ENCODE data around the gene PRIMPOL. TPM values are rescaled to one million over a fixed set of nuclear protein-coding genes. Genes with fewer than 3 reads are reported as not detected.
"Not testable (repeated sequence)": the region's sequence is repeated elsewhere in the genome, so short reads cannot be mapped to it uniquely, and the experiment has no call there.

PRIMPOL gene
- total RNA-seq, result 10 to 100 TPM; 13.3 to 33.0 (median 25.0) TPM

- Histone ChIP-seq H3K27me3 (no peaks in the 10 kb centered on the region), H3K4me3 (peak within 1 kb of the TSS; percentile 87 to 97 (median 90)), H3K4me1 (peaks cover 0 to 36% (median 9%) of the 10 kb centered on the region in 4 donors), H3K9me3 (no peaks in the 10 kb centered on the region), H3K36me3 (peaks cover 0 to 4% (median 0%) of the 10 kb centered on the region in 3 donors), H3K27ac (peak within 1 kb of the TSS; percentile 95 to 100 (median 96))
- peak; percentile 94 to 99 (median 98) for DNase-seq
- TF ChIP-seq, protein P1, sequence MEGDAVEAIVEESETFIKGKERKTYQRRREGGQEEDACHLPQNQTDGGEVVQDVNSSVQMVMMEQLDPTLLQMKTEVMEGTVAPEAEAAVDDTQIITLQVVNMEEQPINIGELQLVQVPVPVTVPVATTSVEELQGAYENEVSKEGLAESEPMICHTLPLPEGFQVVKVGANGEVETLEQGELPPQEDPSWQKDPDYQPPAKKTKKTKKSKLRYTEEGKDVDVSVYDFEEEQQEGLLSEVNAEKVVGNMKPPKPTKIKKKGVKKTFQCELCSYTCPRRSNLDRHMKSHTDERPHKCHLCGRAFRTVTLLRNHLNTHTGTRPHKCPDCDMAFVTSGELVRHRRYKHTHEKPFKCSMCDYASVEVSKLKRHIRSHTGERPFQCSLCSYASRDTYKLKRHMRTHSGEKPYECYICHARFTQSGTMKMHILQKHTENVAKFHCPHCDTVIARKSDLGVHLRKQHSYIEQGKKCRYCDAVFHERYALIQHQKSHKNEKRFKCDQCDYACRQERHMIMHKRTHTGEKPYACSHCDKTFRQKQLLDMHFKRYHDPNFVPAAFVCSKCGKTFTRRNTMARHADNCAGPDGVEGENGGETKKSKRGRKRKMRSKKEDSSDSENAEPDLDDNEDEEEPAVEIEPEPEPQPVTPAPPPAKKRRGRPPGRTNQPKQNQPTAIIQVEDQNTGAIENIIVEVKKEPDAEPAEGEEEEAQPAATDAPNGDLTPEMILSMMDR (IDR thresholded peaks at IDR 0.05), result peak in 4 of 6 experiments; percentile 28 to 41 (median 37)
- TF ChIP-seq POLR2A (IDR thresholded peaks at IDR 0.05), result peak; percentile 94 to 96
Measured at GRCh38 chr4:184649026-184649970, at the start of gene PRIMPOL, which contains the start of gene CASP3. PRIMPOL (plus strand) TSS chr4:184649738; CDS start chr4:184657141, 7,403 bp downstream. CASP3 (minus strand) TSS chr4:184649447; CDS start chr4:184638453, 10,994 bp downstream.

- not testable (repeated sequence) for H3K27me3 ChIP-seq, H3K4me1 ChIP-seq, H3K36me3 ChIP-seq, H3K27ac ChIP-seq, H3K4me3 ChIP-seq, H3K9me3 ChIP-seq, DNase-seq
Measured at GRCh38 chr4:184600982-184601381, 48.6 kb upstream of the PRIMPOL start.

DNA sequence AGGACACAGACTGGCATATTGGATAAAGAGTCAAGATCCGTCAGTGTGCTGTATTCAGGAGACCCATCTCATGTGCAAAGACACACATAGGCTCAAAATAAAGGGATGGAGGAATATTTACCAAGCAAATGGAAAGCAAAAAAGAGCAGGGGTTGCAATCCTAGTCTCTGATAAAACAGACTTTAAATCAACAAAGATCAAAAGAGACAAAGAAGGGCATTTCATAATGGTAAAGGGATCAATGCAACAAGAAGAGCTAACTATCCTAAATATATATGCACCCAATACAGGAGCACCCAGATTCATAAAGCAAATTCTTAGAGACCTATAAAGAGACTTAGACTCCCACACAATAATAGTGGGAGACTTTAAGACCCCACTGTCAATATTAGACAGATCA, 46.7 kb upstream of the PRIMPOL start:
- not testable (repeated sequence) for H3K36me3 ChIP-seq, H3K4me3 ChIP-seq, H3K27me3 ChIP-seq, H3K27ac ChIP-seq, DNase-seq, H3K4me1 ChIP-seq
- H3K9me3 ChIP-seq, result peaks cover 0 to 12% (median 0%) of the 10 kb centered on the region in 4 donors

GRCh38 chr4:184607429-184607828, 42.1 kb upstream of the PRIMPOL start:
- DNase-seq, H3K27me3 ChIP-seq, H3K4me3 ChIP-seq, H3K4me1 ChIP-seq, H3K36me3 ChIP-seq, H3K27ac ChIP-seq: not testable (repeated sequence)
- H3K9me3 ChIP-seq, result peaks cover 0 to 12% (median 0%) of the 10 kb centered on the region in 4 donors

DNA sequence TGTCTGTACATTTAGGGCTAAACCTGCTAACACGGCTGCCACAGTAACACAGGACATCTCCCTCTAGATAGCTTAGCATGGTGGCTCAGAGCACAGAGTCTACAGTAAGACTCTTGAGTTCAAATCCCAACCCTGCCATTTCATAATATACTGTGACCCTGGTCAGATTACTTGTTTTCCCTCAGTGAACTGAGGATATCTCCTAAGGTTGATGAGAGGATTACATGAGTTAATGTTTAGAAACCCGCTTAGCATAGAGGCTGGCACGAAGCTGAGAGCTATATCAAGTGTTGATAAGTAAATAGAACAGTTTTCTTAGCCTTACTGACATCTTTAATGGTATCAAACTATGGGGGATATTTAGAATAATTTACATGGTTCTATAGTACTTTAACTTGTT, 37.5 kb upstream of the PRIMPOL start:
- Histone ChIP-seq H3K36me3 (no peaks in the 10 kb centered on the region), H3K4me3 (no peak overlapping the region), H3K27me3 (no peaks in the 10 kb centered on the region), H3K27ac (no peak overlapping the region), H3K9me3 (no peaks in the 10 kb centered on the region), H3K4me1 (no peaks in the 10 kb centered on the region)
- no peak for TF ChIP-seq POLR2A (IDR thresholded peaks at IDR 0.05)
- TF ChIP-seq, protein P1 (IDR thresholded peaks at IDR 0.05), result no peak
- DNase-seq, result no peak

DNA sequence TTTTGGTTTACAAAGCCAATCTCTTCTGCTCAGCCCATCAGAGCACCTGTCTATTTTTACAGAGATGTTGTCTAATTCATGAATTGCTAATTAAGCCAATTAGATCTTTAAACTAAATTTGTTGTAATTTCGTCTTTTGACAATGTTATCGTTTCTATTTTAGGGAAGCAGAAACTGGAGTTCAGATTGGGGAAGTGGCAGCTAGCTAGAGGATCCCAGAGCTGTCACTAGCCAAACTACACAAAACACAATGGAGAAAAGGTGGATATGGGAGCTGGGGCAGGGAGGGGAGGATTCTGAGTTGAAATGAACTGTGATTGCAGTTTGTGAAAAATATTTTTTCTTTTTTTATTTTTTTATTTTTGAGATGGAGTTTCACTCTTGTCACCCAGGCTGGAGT, 36.1 kb upstream of the PRIMPOL start:
- no peak for DNase-seq
- H3K27me3 ChIP-seq, result no peaks in the 10 kb centered on the region
- TF ChIP-seq POLR2A (IDR thresholded peaks at IDR 0.05), result no peak
- TF ChIP-seq, protein P1 (IDR thresholded peaks at IDR 0.05), result no peak
- no peaks in the 10 kb centered on the region for H3K4me1 ChIP-seq
- H3K27ac ChIP-seq, result no peak overlapping the region
- H3K36me3 ChIP-seq, result no peaks in the 10 kb centered on the region
- H3K4me3 ChIP-seq, result no peak overlapping the region
- H3K9me3 ChIP-seq, result no peaks in the 10 kb centered on the region

- Histone ChIP-seq H3K4me3 (no peak overlapping the region), H3K9me3 (no peaks in the 10 kb centered on the region), H3K4me1 (no peaks in the 10 kb centered on the region), H3K27me3 (no peaks in the 10 kb centered on the region), H3K36me3 (no peaks in the 10 kb centered on the region), H3K27ac (no peak overlapping the region)
- no peak for DNase-seq
- no peak for TF ChIP-seq POLR2A (IDR thresholded peaks at IDR 0.05)
- TF ChIP-seq, protein P1 (IDR thresholded peaks at IDR 0.05), result no peak
Measured at GRCh38 chr4:184614509-184614908, 35.0 kb upstream of the PRIMPOL start.

GRCh38 chr4:184616168-184616567, 33.4 kb upstream of the PRIMPOL start:
- not testable (repeated sequence) for H3K27ac ChIP-seq, DNase-seq, H3K4me3 ChIP-seq, H3K9me3 ChIP-seq, H3K36me3 ChIP-seq, H3K4me1 ChIP-seq, H3K27me3 ChIP-seq

Data from Peyer's patch (tissue), 4 donors.